GM19193 (cell line): ENCODE results near the gene EMSY.

ENCODE experiments used
- POLR2A ChIP-seq: IDR thresholded peaks from 4 replicates; pipeline ENCODE4 v1.6.1; 2011; ENCODE audit not compliant: insufficient read depth, insufficient read length; ENCODE audit errors: extremely low read depth

Gene EMSY

DNA sequence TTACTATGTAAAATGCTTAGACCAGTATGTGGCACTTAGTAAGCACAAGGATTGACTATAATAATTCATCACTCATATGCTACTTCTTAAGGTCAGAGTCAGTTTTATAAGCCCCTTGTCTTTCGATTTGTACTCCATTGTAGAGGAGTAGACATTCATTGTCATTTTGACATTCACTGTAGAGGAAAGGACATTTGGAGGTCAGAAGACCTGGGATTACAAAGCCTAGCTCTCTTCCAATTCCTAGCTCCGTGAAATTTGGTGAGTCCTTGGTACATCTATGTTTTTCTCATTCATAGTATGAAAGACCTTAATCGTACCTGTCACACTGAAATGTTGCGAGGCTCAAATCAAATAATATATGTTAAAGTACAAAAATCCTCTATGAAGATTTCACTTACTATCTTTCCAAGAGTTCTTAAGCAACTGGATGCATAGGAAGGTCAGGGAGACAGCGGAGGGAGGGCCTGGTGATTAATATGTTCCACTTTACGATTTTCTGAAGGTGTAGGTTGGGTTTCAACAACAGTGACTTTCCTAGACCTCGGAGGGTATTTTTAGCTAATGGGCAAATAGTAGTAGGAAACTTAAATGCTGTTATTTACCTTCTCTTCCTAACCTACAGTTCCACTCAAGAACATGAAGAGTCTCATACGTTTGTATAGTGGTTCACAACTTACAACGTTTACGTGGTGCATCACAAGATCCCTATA is 1.4 kb upstream of the EMSY start:
- TF ChIP-seq POLR2A: no peak

- TF ChIP-seq POLR2A: no peak
Measured at GRCh38 chr11:76444065-76444383, 794 bp upstream of the EMSY start.

DNA sequence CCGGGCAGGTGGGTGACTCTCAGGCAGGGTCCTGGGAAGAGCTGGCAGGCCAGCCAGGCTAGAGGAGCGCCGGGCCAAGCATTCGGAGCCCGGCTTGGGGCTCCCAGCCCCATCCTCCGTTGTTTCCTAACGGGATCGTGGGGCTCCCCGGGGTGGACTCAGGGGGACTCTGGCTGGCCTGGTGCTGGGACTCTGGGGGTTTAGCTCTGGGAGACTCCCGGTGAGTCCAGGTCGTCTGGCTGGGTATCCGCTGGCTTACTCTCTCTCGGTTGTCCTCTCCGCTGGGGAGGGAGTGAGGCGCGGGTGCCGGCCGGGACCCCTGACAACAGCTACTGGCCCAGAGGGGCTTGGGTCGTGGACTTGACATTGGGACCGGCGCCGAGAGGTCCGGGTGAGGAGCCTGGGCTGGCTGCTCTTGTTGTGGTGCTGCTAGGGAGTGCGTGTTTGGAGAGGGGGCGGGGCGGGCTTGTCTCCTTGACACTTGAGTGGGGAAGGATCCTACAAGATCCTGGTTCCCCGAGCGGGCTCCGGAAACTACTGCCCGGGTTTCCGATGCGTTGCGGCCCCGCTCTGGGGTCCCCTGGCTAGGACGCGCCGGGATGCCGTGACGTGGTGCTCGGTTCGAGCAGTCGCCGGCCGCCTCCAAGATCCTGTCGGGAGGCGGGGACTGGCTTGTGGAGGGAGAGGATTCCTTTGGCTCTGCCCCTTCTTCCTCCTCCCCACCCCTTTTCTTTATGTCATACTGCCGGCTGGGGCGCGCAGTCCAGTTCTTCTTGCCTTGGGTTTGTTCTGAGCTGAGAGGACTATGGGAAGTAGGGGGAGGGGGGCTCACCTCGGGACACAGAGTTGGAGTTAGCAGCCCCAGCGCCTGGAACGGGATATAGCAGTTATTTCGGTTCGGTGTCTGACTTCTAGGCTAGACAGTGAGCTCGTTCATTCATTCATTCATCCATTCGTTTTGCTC is 585 bp downstream of the EMSY start:
- TF ChIP-seq POLR2A: peak; percentile 2

DNA sequence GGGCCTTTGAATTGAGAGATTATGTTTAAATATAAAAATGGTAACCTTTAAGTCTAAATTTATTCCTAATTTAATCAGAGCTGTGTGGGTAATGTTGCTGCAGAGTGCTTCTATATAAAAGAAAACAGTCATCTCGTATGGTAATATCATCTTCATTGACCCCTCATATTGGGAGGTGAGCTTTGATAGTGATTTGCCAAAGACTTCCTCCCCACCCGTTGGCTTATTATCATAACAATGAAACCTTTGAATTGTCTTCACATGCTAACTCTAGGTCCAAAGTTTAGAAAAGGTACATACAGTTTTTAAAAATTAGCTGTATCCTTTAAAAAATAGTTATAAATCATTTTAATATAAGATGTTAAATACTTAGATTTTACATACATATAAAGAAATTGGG is 3.7 kb downstream of the EMSY start:
- no peak for TF ChIP-seq POLR2A

DNA sequence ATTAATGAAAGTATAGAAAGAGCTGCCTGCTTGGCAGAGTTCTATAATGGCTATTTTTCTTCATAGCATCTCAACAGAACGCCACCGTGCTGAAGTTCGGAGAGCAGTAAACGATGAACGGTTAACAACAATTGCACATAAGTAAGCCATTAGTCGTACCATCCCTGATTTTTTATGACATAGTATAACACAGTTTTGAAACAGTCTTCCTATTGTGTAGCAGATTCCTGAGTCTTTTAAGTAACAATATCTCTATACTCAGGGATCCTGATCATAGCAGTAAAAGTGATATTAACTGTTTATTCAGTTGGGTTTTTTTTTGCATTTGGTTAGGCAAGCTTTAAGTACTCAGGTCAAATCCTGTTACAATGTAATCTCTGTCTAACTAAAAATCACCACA is 8.4 kb downstream of the EMSY start:
- no peak for TF ChIP-seq POLR2A

- TF ChIP-seq POLR2A: no peak
Measured at GRCh38 chr11:76455331-76455730, 10.5 kb downstream of the EMSY start.

- TF ChIP-seq POLR2A: no peak
Measured at GRCh38 chr11:76455931-76456330, 11.1 kb downstream of the EMSY start.

DNA sequence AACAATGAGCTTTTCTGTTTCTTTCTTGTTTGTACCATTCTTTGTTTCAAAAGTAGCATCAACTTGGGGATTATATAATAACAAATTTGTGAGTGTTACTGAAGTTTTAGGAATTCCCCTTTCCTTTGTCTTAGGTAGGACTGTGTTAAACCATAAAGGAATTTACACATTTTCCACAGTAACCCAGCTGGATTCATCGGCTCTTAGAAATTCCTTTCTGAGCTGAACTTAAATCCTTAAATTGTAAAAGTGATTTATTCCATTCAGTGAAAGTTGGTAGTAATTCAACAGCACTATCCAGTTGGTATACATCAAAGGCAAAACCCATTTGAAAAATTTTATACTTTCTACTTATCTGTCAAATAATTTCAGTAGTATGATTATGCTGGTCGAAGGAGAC is 11.8 kb downstream of the EMSY start:
- TF ChIP-seq POLR2A: no peak

DNA sequence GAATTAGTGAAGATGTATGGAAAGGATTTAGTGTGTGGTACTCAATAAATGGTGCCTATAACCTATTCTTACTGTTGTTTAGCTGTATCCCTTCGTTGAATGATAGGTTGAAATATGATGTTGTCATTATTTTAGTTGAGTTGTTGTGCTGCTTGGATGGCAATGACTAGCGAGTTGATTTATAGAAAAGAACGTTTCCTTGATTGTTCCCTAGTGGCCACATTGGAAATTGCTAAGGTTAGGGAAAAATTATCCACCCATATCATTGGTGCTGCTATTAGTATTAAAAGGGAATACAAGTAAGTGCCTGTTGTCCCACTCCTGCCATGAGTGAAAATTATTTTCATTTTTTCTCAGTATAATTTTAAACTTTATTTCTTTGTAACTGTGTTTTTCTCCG is 14.5 kb downstream of the EMSY start:
- TF ChIP-seq POLR2A: no peak

DNA sequence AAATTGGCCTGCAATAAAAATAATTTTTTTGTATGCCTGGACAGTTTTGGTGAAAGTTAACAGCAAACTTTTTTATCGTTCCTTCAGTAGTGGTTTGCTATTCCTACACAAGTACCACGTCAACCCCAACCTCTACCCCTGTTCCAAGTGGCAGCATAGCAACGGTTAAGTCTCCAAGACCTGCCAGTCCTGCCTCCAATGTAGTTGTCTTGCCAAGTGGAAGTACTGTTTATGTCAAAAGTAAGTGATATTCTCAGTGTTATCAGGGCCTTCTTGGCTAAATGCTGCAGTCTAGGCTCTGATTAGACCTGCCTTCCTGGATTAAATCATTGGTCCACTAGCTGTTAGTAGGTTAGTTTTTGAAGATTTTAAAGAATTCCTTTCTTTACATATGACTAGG is 15.0 kb downstream of the EMSY start:
- no peak for TF ChIP-seq POLR2A

GRCh38 chr11:76462317-76462716 is 17.5 kb downstream of the EMSY start:
- no peak for TF ChIP-seq POLR2A

- no peak for TF ChIP-seq POLR2A
Measured at GRCh38 chr11:76465701-76466100, 20.9 kb downstream of the EMSY start.

- no peak for TF ChIP-seq POLR2A
Measured at GRCh38 chr11:76466666-76467065, 21.8 kb downstream of the EMSY start.

- TF ChIP-seq POLR2A: no peak
Measured at GRCh38 chr11:76469141-76469540, 24.3 kb downstream of the EMSY start.

DNA sequence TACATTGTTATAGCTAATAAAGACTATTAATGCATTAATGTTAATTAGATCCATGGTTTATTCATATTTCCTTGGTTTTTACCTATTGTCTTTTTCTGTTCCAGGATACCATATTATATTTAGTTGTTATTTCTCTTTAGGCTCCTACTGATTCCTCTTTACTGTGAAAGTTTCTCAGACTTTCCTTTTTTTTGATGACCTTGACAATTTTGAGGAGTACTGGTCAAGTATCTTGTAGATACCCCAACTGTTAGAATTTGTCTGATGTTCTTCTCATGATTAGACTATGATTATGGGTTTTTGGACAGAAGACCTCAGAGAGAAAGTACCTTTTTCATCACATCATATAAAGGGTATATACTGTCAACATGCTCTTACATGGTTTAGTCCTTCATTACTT is 26.6 kb downstream of the EMSY start:
- no peak for TF ChIP-seq POLR2A

- TF ChIP-seq POLR2A: no peak
Measured at GRCh38 chr11:76480241-76480640, 35.4 kb downstream of the EMSY start.

GRCh38 chr11:76491644-76492043 is 46.8 kb downstream of the EMSY start:
- TF ChIP-seq POLR2A: no peak

DNA sequence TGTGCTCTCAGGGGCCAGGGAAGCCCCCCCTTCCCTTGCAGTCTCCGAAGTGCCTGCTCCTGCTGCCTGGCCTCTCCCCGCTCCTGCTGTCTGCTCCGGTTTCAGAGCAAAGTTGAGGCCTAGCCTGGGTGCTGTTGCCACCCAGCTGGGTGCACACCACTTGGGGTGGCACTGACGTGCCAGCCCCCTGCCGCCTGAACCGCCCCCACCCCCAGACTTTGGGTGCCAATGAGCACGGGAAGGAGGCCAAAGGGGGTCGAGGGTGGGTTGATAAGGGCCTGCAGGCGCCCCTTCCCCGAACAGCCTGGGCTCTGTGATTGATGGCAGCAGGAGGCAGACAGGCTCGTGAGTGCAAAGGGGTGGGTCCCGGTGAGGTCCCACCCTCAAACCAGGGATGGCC is 48.2 kb downstream of the EMSY start:
- TF ChIP-seq POLR2A: no peak
